HUES6 (cell line): ENCODE measurements around the gene DOP1A.
"Not testable (repeated sequence)": the region's sequence is repeated elsewhere in the genome, so short reads cannot be mapped to it uniquely, and the experiment has no call there.

ENCODE experiments used
- H3K27ac ChIP-seq: 2 replicates; pipeline ENCODE4 v1.7.0; 2013; ENCODE audit warnings: low read depth, mild to moderate bottlenecking, low read length, inconsistent platforms
- H3K27me3 ChIP-seq: 2 replicates; pipeline ENCODE4 v1.6.1; 2013; ENCODE audit warnings: low read length; ENCODE audit not compliant: control insufficient read depth, insufficient read depth
- H3K36me3 ChIP-seq: 2 replicates; pipeline ENCODE4 v1.6.1; 2013; ENCODE audit warnings: low read length; ENCODE audit not compliant: control insufficient read depth, insufficient read depth
- H3K4me1 ChIP-seq: 2 replicates; pipeline ENCODE4 v1.6.1; 2013; ENCODE audit warnings: low read length; ENCODE audit not compliant: control insufficient read depth, insufficient read depth
- H3K4me3 ChIP-seq: 2 replicates; pipeline ENCODE4 v1.5.1; 2013; ENCODE audit warnings: low read depth, low read length
- H3K9ac ChIP-seq: one replicate; pipeline ENCODE4 v1.6.1; 2013; ENCODE audit warnings: mild to moderate bottlenecking, low read length
- H3K9me3 ChIP-seq: 2 replicates; pipeline ENCODE4 v1.6.1; 2013; ENCODE audit warnings: low read depth, low read length; ENCODE audit not compliant: control insufficient read depth, insufficient read depth

DOP1A gene

DNA sequence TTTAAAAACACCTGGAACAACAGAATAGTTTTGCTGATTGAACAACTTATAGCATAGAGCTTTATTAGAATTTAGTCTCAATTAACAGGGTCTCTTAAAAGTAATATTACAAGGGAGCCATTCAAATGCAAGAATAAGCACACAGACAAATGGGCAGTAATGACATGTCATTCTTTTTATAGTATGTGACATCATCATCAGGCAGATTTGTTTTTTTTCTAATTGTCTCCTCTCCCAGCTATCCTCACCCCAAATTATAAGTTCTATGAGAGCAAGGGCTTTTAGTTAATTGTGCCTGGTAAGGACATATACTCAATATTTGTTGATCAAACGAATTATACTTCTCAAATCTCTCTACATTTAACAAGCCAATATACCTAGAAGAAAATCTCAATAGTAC lies 114.6 kb downstream of the DOP1A start:
- H3K4me3 ChIP-seq, result no peak overlapping the region
- H3K9ac ChIP-seq, result no peak overlapping the region
- no peaks in the 10 kb centered on the region for H3K27me3 ChIP-seq
- no peak overlapping the region for H3K27ac ChIP-seq
- H3K9me3 ChIP-seq, result no peaks in the 10 kb centered on the region
- H3K4me1 ChIP-seq, result peaks cover 3% of the 10 kb centered on the region; the same call in 1 of the 2 replicates
- H3K36me3 ChIP-seq, result peaks cover 92% of the 10 kb centered on the region

DNA sequence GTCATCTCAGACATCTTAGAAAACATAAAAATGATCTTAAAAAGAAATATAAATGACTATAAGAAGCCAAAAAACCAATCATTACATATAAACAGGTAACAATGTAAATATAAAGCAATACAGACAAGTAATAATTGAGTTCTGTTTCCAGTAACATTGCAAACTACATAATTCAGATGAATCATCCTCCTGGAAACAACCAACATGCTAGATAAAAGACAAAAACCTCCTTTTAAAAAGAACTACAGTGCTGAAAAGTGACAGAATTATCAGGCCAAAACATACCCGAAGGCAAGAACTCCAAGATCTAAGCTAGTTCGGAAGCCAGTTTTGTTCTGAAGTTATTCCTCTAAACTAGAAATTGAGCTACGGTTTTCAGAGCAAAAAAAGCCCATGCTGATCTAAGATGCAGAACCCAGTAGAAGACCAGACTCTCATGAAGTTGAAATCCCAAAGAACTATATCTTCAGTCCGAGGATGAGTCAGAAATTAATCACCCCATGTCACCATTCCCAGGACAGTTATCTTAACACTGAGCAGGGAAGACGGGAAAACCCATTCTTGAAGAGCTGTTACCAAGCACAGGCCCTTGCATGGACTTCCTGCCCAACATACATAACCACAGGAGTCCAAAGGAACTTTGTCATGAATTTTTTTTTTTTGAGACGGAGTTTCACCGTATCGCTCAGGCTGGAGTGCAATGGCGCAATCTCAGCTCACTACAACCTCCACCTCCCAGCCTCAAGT lies 115.8 kb downstream of the DOP1A start:
- Histone ChIP-seq H3K4me3 (no peak overlapping the region), H3K27ac (no peak overlapping the region), H3K9me3 (no peaks in the 10 kb centered on the region), H3K4me1 (peaks cover 3% of the 10 kb centered on the region; the same call in 1 of the 2 replicates), H3K36me3 (peaks cover 89% of the 10 kb centered on the region), H3K27me3 (no peaks in the 10 kb centered on the region), H3K9ac (no peak overlapping the region)

DNA sequence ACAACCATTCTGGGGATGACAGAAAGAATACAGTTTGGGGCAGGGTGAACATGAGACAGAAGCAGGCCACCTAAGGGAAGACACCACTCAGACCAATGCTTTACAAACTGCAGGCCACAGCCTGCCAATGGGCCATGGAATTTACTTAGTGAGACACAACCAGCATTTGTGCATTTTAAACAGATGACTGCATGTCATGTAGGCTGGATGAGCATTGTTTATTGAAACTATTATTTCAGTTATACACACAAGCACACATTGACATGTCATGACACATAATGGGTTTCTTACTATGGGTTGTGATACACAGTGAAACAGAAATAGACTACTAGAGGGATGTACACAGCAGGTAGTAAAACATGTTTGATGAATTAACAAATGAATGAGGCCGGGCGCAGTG lies 117.6 kb downstream of the DOP1A start:
- H3K27me3 ChIP-seq, result no peaks in the 10 kb centered on the region
- H3K9me3 ChIP-seq, result no peaks in the 10 kb centered on the region
- peaks cover 93% of the 10 kb centered on the region for H3K36me3 ChIP-seq
- H3K4me1 ChIP-seq, result peaks cover 3% of the 10 kb centered on the region; the same call in 1 of the 2 replicates
- H3K27ac ChIP-seq, result no peak overlapping the region
- H3K9ac ChIP-seq, result no peak overlapping the region
- H3K4me3 ChIP-seq, result no peak overlapping the region

DNA sequence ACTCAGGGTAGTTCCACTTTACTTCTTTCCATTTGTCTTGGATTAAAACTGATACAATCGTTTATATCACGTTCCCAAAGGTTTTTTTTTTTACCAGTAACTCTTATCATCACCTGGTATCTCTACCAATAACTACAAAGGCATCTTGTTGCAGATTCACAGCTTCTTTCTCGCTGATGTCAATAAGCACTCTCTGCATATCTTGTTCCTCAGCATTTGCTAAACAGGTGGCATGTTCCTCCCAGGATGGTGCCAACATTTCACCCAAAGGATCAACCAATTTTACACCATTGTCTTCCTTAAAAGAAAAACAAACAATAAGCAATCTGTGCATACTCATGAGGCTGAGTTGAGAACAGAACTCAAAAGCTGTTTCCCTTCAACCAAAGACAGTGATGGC lies 121.0 kb downstream of the DOP1A start:
- Histone ChIP-seq H3K4me1 (no peaks in the 10 kb centered on the region), H3K9me3 (no peaks in the 10 kb centered on the region), H3K27ac (no peak overlapping the region), H3K9ac (no peak overlapping the region), H3K4me3 (no peak overlapping the region), H3K36me3 (peaks cover 73% of the 10 kb centered on the region), H3K27me3 (no peaks in the 10 kb centered on the region)

DNA sequence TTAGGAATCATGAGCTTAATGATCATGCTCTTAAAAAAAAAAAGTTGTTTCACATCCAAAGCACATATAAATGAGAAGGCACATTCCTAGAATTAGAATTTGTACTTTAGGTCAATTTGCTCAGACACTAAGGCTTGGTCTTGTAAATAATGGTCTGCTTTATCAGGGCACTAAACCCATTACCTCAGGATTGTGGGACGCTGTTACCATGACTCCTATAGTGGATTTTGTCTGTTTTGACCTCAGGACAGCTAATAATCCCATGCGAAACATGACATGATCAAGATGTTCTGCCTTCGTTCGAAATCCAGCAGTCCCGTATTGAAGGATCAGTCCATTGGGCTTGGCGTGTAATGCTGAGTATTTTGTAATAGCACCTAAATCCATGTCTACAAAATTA lies 123.2 kb downstream of the DOP1A start:
- no peak overlapping the region for H3K27ac ChIP-seq
- H3K36me3 ChIP-seq, result peaks cover 56% of the 10 kb centered on the region
- H3K27me3 ChIP-seq, result no peaks in the 10 kb centered on the region
- no peaks in the 10 kb centered on the region for H3K9me3 ChIP-seq
- no peak overlapping the region; the same call in 1 of the 2 replicates for H3K4me3 ChIP-seq
- no peak overlapping the region for H3K9ac ChIP-seq
- no peaks in the 10 kb centered on the region for H3K4me1 ChIP-seq

DNA sequence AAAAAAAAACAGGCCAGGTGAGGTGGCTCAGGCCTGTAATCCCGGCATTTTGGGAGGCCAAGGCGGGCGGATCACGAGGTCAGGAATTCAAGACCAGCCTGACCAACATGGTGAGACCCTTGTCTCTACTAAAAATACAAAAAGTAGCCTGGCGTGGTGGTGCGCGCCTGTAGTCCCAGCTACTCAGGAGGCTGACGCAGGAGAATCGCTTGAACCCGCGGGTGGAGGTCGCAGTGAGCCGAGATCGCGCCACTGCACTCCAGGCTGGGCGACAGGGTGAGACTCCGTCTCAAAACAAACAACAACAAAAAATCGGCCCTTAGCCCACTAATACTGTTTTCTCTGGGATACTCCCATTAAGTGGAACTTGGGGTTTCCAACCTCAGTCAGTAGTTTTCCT lies 124.5 kb downstream of the DOP1A start:
- not testable (repeated sequence) for H3K4me1 ChIP-seq, H3K27ac ChIP-seq, H3K9me3 ChIP-seq, H3K27me3 ChIP-seq
- H3K4me3 ChIP-seq, result peak overlapping the region; percentile 95
- H3K36me3 ChIP-seq, result peaks cover 54% of the 10 kb centered on the region
- peak overlapping the region; percentile 84 for H3K9ac ChIP-seq

DNA sequence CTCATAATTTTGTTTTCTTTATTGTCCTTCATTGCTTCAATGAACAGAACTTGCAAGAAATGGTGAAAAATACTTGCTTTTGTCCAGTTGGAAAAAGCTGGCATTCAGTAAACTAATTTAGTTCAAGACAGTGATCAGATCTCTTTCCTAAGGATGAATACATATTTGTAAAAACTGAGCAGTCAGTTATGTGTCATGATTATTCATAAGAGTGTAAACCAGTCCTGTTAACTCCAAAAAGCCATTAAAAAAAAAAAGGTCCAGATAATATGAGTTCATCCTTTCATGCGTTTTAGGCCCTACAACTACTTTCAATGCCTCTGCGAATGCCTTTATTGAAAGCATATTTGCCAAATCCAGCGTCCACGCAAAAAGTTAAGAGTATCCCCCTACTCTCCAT lies 125.0 kb downstream of the DOP1A start:
- Histone ChIP-seq H3K9ac (peak overlapping the region; percentile 84), H3K9me3 (no peaks in the 10 kb centered on the region), H3K4me1 (no peaks in the 10 kb centered on the region), H3K36me3 (peaks cover 49% of the 10 kb centered on the region), H3K27me3 (no peaks in the 10 kb centered on the region), H3K4me3 (peak overlapping the region; percentile 95), H3K27ac (peak overlapping the region; percentile 64; the same call in 1 of the 2 replicates)

DNA sequence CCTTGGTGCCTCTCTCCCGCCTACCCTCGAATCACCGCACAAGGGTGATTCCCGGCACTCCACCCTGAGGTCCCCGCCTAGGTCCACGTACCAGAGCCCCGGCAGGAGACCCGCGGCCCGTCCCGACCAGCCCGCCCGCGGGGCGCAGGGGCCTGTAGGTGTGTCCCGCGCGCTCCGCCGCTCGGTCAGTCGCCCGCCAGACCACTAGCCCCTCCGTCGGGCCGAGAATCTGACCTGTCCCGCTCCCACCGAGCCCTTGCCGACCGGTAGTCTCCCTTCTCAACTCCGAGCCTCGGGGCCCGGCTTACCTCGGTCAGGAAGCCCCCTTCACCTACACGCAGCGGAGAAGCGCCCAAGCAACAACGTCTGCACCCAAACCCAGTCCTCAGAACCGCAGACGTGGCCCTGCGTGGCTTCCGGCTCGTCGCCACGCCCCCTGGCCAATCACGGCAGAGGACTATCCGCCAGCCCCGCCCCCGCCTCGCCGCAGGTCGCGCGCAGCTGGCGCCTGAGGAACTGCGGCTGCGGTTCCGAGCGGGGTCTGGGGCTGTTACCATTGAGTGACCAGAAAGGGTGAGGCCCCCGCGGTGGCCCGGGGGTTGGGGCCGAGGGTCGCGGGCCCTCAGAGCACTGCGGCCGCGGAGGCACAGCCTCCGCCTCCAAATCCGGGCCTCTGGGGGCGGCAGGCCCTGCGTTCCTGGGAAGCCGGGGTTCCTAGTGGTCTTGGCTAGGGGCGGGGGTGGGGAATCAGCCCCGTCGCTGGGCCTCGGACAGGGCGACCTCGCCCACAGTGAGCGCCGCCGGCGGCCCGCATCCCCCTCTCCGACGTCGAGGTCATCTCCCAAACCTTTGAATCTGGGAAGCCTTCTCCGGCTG lies 125.6 kb downstream of the DOP1A start, which contains the start of the genes PGM3 and RWDD2A:
TSS of gene PGM3 (minus strand) at position 395 of the 876 bp plus-strand sequence. CDS start 2,253 bp downstream, outside the sequence.
TSS of gene RWDD2A (plus strand) at position 487 of the 876 bp plus-strand sequence. CDS start 1,095 bp downstream, outside the sequence.
- H3K27me3 ChIP-seq, result no peaks in the 10 kb centered on the region
- no peaks in the 10 kb centered on the region for H3K9me3 ChIP-seq
- peaks cover 46% of the 10 kb centered on the region for H3K36me3 ChIP-seq
- H3K4me1 ChIP-seq, result no peaks in the 10 kb centered on the region
- H3K9ac ChIP-seq, result peak within 1 kb of the TSS; percentile 84
- peak within 1 kb of the TSS; percentile 95 for H3K4me3 ChIP-seq
- peak within 1 kb of the TSS; percentile 64; the same call in 1 of the 2 replicates for H3K27ac ChIP-seq

DNA sequence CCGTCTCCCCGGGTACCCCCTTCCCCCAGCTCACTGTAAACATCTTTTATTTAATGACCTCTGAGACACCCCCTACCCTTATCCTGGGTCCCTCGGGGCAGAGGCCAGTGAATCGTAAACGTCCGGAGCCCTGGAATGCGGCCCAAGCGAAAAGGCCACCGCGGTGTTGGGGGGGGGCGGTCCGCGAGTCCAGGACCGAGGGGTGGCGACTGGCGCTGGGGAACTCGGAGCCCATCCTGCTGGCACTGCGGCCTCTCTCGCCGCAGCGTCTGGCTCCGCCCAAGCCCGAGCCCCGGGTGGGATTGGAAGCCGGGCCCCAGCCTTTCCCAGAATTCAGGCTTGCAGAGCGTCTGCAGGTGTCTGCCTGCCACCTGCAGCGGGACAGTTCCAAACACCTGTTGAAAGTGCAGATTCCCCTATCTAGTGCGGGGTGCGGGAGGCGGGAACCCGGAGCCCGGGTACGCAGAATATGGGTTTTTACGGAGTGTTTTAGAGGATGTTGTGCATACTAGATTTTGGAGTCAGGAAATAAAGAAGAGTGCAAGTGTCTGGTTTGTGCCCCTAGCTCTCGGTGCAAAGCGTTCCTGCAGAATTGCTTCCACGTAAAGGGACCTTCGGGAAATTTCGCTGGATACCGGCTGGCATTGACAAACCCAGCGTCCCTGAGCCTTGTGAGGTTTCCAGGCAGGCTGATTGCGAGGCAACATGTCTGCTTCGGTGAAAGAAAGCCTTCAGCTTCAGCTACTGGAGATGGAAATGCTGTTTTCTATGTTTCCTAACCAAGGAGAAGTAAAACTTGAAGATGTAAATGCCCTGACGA lies 126.5 kb downstream of the DOP1A start:
- no peaks in the 10 kb centered on the region for H3K9me3 ChIP-seq
- peak overlapping the region; percentile 64; the same call in 1 of the 2 replicates for H3K27ac ChIP-seq
- H3K27me3 ChIP-seq, result no peaks in the 10 kb centered on the region
- peaks cover 37% of the 10 kb centered on the region for H3K36me3 ChIP-seq
- peak overlapping the region; percentile 84 for H3K9ac ChIP-seq
- no peaks in the 10 kb centered on the region for H3K4me1 ChIP-seq
- peak overlapping the region; percentile 95 for H3K4me3 ChIP-seq

DNA sequence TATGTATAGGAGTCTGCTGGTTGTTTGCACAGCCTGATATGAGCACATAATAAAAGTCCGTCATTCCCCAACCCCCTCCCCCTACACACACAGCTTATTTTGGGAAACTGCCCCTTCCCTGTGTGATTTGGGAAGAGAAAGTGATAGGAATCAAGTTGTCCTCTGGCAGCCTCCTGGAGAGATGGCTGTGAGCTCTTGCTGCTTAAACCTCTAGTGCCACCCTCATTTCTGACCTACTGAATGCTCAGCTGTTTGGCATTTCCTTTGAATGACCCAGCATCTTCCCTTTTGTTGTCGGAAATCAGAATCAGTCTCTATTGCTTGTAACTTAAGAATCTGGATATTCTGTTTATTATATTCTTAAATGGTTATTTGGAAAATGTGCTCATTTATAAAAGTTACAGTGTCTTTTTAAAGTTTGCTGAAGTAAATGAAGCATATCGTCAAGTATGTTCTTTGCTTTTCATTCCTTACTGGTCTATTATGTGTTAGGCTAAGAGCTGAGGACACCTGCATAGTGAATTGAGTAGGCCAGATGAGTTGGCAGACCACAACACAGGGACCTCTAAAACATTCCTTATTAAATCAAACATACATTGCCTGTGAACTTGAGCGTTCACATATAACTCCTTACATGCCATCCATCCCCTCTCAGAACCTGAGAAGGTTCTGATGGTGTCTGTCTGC lies 131.2 kb downstream of the DOP1A start:
- Histone ChIP-seq H3K4me3 (no peak overlapping the region), H3K27ac (no peak overlapping the region), H3K4me1 (no peaks in the 10 kb centered on the region), H3K9me3 (no peaks in the 10 kb centered on the region), H3K9ac (no peak overlapping the region), H3K27me3 (no peaks in the 10 kb centered on the region), H3K36me3 (peaks cover 14% of the 10 kb centered on the region)
